ENCODE data around the gene MAP3K10.

Gene MAP3K10

DNA sequence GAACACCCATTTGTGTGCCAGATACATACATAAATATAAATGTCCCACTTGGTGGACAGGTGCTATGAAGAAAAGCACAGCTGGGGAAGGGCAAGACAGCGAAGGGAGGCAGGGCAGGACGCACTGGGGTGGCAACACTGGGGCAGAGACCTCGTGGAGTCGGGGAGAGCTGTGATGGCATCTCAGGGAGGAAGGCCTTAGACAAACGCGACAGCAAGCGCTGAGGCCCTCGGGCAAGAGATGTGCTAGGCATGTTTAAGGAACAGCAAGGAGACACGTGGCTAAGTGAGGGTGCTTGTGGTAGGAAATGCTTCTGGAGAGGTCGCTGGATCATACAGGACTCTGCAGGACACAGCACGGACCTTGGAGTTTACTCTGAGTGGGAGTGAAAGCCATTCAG lies 58.6 kb downstream of the MAP3K10 start:
- DNase-seq (ENCODE audit: low read depth), result no peak

GRCh38 chr19:40251244-40251643 lies 60.0 kb downstream of the MAP3K10 start:
- DNase-seq (ENCODE audit: low read depth), result no peak

DNA sequence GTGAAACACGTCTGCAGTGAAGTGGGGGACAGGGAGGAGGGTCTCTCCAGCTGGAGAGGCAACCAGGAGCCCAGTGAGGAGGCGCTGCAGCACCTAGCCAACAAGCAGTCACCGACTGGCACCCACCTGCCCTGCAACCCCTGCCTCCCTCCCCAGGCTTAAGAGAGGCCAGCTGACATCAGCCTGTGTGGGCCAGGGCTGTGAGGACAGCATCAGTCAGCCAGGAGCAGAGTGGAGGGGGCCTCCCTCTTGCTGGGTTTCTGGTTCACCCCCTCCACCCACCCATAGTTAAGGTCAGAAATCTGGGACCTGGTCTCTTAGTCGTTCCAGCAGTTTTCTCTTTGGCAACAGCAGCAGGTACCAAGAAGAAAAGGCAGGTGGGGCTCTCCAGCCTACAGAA lies 60.8 kb downstream of the MAP3K10 start:
- no peak for DNase-seq (ENCODE audit: low read depth)

DNA sequence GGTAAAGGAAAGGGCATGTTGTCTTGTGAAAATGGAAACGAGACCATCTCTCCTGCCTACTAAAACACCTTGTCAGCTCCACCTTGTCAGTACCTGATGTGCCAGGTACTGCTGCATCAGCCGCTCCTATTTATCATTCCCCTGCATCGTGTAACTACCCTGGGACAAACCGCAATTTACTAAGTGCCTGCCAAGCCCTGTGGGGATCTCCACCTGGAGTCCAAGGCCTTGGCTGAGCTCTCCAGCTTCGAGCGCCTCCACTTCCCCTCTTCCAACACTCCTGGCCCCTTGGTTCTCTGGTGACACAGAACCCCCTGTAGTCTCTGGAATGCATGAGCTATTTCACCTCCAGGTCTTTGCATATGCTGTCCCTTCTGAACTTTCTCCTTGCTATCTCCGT lies 61.2 kb downstream of the MAP3K10 start:
- no peak for DNase-seq (ENCODE audit: low read depth)

DNA sequence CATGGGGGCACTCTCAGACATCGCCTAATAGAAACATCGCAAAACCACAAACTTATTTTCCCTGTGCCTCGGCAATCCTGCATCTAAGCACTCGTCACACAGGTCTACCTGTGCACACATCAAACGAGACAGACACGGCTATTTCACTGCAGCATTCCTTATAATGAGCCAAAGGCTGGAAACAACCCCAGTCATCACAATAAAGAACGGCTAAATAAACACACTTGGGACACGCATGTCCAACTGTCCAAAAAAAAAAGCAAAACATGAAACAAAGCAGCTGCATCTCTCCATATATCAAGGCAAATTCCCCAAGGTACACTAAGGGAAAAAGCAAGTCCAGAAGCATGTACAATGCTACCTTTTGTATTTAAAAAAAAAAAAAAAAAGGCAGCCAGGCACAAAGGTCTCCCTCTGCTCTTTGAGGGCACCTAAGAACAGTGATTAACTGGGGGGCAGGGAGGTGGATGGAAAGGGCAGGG lies 62.4 kb downstream of the MAP3K10 start:
- no peak for DNase-seq (ENCODE audit: low read depth)

- no peak for DNase-seq (ENCODE audit: low read depth)
These were observed 63.6 kb downstream of the MAP3K10 start for GRCh38 chr19:40254714-40255418.

DNA sequence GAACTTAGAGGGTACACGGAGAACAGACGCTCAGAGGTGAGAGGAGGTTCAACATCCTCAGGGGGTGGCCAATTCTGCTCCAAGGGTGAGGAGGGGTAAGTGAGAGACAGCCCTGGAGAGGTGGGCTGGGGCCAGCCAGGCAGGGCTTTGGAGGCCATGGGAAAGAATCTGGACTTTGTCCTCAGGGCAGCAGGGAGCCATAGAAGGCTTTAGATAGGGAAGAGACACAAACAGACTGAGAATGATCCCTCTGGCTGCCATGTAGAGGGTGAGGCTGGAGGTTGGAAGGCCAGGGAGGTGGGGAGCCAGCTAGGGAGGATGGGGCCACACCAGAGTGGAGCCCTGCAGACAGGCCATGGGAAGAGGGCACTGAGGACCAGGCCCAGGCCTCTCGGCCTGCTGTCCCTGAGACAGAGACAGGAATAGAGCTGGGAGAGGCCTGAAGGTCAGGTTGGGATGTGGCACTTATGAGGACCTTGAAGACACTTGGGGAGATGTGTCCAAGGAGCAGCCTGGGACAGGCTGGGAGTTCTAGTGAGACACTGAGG lies 64.5 kb downstream of the MAP3K10 start:
- no peak for DNase-seq (ENCODE audit: low read depth)

DNA sequence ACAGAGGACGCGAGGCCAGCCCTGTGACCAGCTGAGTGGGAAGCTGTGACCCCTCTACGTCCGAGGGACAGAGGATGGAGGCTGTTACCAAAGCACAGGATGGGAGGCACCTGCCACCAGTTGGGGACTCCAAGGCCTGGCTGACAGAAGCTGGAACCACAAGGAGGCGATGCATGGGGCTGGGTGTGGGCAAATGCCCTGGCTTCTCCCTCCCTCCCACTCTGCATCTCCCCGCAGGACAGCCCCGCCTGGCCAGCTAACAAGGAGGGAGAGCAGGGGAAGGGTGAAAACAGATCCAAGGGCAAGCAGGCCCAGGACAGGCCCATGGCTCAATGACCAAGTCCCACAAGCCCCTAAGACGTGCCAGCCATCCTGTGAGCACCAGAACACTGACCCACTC lies 65.3 kb downstream of the MAP3K10 start:
- DNase-seq (ENCODE audit: low read depth), result no peak

GRCh38 chr19:40257096-40257517 lies 65.9 kb downstream of the MAP3K10 start:
- no peak for DNase-seq (ENCODE audit: low read depth)

GRCh38 chr19:40261631-40262030 lies 70.4 kb downstream of the MAP3K10 start:
- no peak for DNase-seq (ENCODE audit: low read depth)

GRCh38 chr19:40262422-40262821 lies 71.2 kb downstream of the MAP3K10 start:
- DNase-seq (ENCODE audit: low read depth), result no peak

DNA sequence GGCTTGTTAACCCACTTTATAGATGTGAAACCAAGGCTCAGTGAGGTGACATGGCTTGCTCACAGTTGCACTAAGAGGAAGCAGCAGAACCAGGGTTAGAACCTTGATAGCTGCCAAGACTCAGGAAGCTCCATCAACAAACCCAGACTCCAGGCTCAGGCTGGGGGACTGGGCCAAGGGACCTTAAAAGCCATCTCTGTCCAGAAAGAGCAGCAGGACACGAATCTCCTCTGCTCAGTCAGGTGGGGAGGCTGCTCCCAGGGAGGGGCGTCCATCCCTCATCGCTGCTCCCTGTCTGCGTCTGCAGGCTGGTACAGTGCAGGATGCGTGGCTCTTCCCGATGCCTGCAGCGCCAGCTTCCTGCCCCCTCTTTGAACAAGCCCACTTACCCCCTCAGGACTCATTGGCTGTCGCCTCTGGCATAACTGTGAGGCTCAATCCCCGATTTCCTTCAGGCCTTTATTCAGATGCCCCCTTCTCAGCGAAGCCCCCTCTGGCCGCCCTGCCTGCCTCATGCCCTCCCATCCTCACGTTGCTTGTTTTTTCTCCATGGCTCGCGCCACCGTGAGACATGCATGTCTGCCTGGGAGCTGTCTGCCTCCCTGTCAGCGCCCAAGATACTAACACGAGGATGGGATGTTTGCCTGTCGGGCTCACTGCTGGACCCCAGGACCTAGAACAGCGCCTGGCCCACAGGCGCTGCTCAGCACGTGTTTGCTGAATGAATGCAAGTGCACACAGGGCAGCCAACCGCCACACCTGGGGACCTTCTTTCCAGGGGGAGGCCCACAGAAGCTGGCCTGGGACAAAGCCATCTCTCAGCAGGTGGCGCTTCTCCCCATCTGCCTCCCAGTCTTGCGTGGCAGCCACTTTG lies 72.5 kb downstream of the MAP3K10 start:
- no peak for DNase-seq (ENCODE audit: low read depth)

DNA sequence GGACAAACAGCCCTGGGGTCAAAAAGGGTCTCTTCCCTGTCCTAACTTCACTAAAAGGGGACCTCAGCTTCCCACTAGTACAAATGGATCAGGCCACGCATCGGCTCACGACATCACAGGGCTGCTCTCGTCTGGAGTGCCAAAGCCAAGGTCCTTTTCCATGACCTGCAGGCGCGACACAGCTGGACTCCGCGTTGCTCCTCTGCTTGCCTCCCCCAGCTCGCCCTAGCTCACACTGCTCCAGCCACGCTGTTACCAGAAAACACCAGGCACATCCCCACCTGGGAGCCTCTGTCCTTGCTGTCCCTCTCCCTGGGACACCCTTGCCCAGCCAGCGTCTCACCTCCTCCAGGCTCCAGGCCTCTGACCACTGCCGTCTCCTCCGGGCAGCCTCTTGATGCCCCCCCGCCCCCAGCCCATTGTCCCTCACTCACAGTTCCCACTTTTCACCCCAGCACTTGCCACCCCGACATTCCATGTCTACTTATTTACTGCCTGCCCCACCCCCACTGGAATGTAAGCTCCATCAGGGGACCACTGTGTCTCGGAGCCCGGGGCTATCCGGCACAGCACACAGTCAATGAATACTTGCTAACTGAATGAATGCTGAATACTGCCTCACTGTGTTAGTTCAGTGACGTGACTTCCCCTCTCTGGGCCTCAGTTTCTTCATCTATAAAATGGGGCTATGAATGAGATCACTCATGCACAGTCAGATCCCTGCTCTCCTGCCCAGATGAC lies 73.3 kb downstream of the MAP3K10 start:
- no peak for DNase-seq (ENCODE audit: low read depth)
